GM23338 (cell line): ENCODE results near the gene B3GNT9. TPM values are rescaled to one million over a fixed set of nuclear protein-coding genes. Genes with fewer than 3 reads are reported as not detected.

Source experiments
- ATAC-seq: fragments of 200-7000 bp; cut with Tn5 transposase; 3 replicates; pipeline ENCODE4 v1.9.1; 2020
- DNase-seq: peaks from one replicate; pipeline ENCODE4 v3.0.0-alpha.2; 2015; ENCODE audit warnings: low spot score
- H2AFZ ChIP-seq: fragments of 200-600 bp; sonication (generic); 2 replicates; pipeline ENCODE4 v1.8.0; 2016; ENCODE audit warnings: antibody characterized with exemption, mild to moderate bottlenecking, moderate library complexity
- H3F3A ChIP-seq: fragments of 200-600 bp; sonication (generic); replicated peaks from 2 replicates; pipeline ENCODE4 v1.8.0; 2017; ENCODE audit warnings: antibody characterized with exemption, mixed run types, low read depth
- H3K27ac ChIP-seq: fragments of 200-600 bp; sonication (generic); 2 replicates; pipeline ENCODE4 v1.6.1; 2016; ENCODE audit warnings: low read depth
- H3K27me3 ChIP-seq: fragments of 200-600 bp; sonication (generic); 2 replicates; pipeline ENCODE4 v1.8.0; 2016; ENCODE audit warnings: mild to moderate bottlenecking, mixed run types, moderate library complexity; ENCODE audit not compliant: insufficient read depth
- H3K36me3 ChIP-seq: fragments of 200-600 bp; sonication (generic); 2 replicates; pipeline ENCODE4 v1.8.0; 2016; ENCODE audit warnings: mild to moderate bottlenecking; ENCODE audit not compliant: insufficient read depth
- H3K4me1 ChIP-seq: fragments of 200-600 bp; sonication (generic); 2 replicates; pipeline ENCODE4 v1.8.0; 2016; ENCODE audit warnings: mild to moderate bottlenecking, moderate library complexity; ENCODE audit not compliant: insufficient read depth
- H3K4me2 ChIP-seq: fragments of 200-600 bp; sonication (generic); 2 replicates; pipeline ENCODE4 v1.7.1; 2017; ENCODE audit warnings: mixed run types
- H3K4me3 ChIP-seq: fragments of 200-600 bp; sonication (generic); 2 replicates; pipeline ENCODE4 v1.6.1; 2016; ENCODE audit warnings: mixed run types
- H3K79me2 ChIP-seq: fragments of 200-600 bp; sonication (generic); replicated peaks from 2 replicates; pipeline ENCODE4 v1.8.0; 2017; ENCODE audit warnings: mild to moderate bottlenecking; ENCODE audit not compliant: insufficient read depth
- H3K9me2 ChIP-seq: fragments of 200-600 bp; sonication (generic); 2 replicates; pipeline ENCODE4 v1.8.0; 2017; ENCODE audit not compliant: insufficient read depth
- H4K20me1 ChIP-seq: fragments of 200-600 bp; sonication (generic); replicated peaks from 2 replicates; pipeline ENCODE4 v1.8.0; 2017; ENCODE audit warnings: mild to moderate bottlenecking; ENCODE audit not compliant: insufficient read depth
- H3K27ac Mint-ChIP-seq: 2 replicates; pipeline ENCODE4 v1.8.0; 2020; ENCODE audit warnings: inconsistent platforms, mild to moderate bottlenecking, moderate library complexity, mixed read lengths
- H3K27me3 Mint-ChIP-seq: 3 replicates; pipeline ENCODE4 v1.8.0; 2022; ENCODE audit warnings: low read depth, mild to moderate bottlenecking, moderate library complexity, mixed read lengths, inconsistent platforms; ENCODE audit not compliant: insufficient read depth, poor library complexity
- H3K36me3 Mint-ChIP-seq: 3 replicates; pipeline ENCODE4 v1.8.0; 2021; ENCODE audit warnings: low read depth, mild to moderate bottlenecking, inconsistent platforms, moderate library complexity, mixed read lengths
- H3K4me1 Mint-ChIP-seq: 3 replicates; pipeline ENCODE4 v1.8.0; 2020; ENCODE audit warnings: mild to moderate bottlenecking, inconsistent platforms, mixed read lengths
- H3K4me3 Mint-ChIP-seq: 3 replicates; pipeline ENCODE4 v1.8.0; 2021; ENCODE audit warnings: moderate library complexity, mild to moderate bottlenecking, inconsistent platforms, mixed read lengths
- H3K9me3 Mint-ChIP-seq: 3 replicates; pipeline ENCODE4 v1.8.0; 2020; ENCODE audit warnings: moderate library complexity, mild to moderate bottlenecking, inconsistent platforms, mixed read lengths
- CREB1 ChIP-seq: fragments of 250-450 bp; sonication (Bioruptor Pico); IDR thresholded peaks from 2 replicates; pipeline ENCODE4 v1.5.0; 2020; ENCODE audit warnings: low read depth, mild to moderate bottlenecking, moderate library complexity
- EZH2 ChIP-seq: fragments of 200-600 bp; sonication (generic); IDR thresholded peaks from one replicate; pipeline ENCODE4 v1.8.0; 2017; ENCODE audit warnings: antibody characterized with exemption, mild to moderate bottlenecking, low read depth; ENCODE audit not compliant: unreplicated experiment
- EZH2phosphoT487 ChIP-seq: fragments of 200-600 bp; sonication (generic); IDR thresholded peaks from one replicate; pipeline ENCODE4 v1.8.1; 2018; ENCODE audit warnings: antibody characterized with exemption; ENCODE audit not compliant: unreplicated experiment
- JUNB ChIP-seq: IDR thresholded peaks from one replicate; pipeline ENCODE4 v1.6.1; 2016; ENCODE audit warnings: antibody characterized with exemption; ENCODE audit not compliant: unreplicated experiment
- ZNF114 ChIP-seq: fragments of 250-450 bp; sonication (Bioruptor Pico); IDR thresholded peaks from 2 replicates; pipeline ENCODE4 v1.5.0; 2020; ENCODE audit warnings: mild to moderate bottlenecking, moderate library complexity
- ZNF331 ChIP-seq: fragments of 250-450 bp; sonication (Bioruptor Pico); IDR thresholded peaks from 2 replicates; pipeline ENCODE4 v1.5.0; 2020; ENCODE audit warnings: low read depth, mild to moderate bottlenecking, moderate library complexity
- polyA plus RNA-seq: library from polyadenylated mRNA; unstranded; fragments of >200 nt; fragmentation: Nextera tagmentation; extraction: Ambion mirVana; gene quantifications from 2 replicates; pipeline ENCODE4 v1.2.1, GENCODE V29; 2016
- total RNA-seq: library from RNA; depleted of rRNA; stranded (reverse); fragments of >200 nt; shearing (Covaris generic); gene quantifications from 2 replicates; pipeline ENCODE4 v1.2.3, GENCODE V29; 2014
- TF ChIP-seq, protein P1 (sequence below): IDR thresholded peaks from 2 replicates; pipeline ENCODE4 v1.6.1; 2016; ENCODE audit warnings: antibody characterized with exemption
- TF ChIP-seq, protein P2 (sequence below): IDR thresholded peaks from one replicate; pipeline ENCODE4 v1.6.1; 2018; ENCODE audit warnings: antibody characterized with exemption; ENCODE audit not compliant: unreplicated experiment
- TF ChIP-seq, protein P3 (sequence below), 2 experiments: fragments of 200-600 bp in 1 of 2; sonication (generic) in 1 of 2; conservative IDR thresholded peaks; 2 replicates each; pipeline versions ENCODE4 v1.5.1 to v1.6.1; 2016 to 2017; ENCODE audit warnings: antibody characterized with exemption in 2 of 2, low read depth in 2 of 2, mild to moderate bottlenecking in 2 of 2, moderate library complexity in 1 of 2

B3GNT9 gene
- total and polyA plus RNA-seq, 2 experiments from 2014 or later: 0.99 to 7.0 TPM

DNA sequence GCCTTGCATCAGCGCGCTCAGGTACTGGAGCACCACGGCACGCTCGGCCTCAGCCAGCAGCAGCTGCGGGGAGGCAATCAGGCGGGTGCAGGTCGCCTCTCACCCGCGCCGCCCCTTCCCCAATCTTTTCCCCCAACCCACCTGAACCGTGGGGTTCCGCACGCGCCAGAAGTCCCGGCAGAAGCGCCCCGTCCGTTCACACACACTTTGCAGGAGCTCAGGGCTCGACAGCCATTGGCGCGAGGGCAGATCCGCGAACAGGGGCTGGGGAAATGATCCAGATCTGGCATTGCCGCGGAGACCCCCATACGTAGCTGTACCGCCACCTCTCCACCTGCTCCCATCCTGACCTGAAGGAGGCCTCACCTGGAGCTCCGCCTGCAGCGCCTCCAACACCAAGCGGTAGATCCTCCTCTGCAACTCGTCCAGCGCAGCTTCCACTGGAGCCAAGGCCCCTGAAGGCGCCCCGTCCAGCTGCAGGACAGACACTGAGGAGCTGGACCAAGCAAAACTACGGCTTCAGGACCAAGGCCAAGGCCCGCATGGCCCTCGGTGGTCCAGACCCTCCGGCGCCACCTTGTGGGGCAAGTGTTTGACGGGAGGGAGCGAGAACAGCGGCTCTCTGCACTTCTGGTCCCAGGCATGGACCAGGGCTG lies 34.3 kb upstream of the B3GNT9 start:
- H3K27ac Mint-ChIP-seq: peak overlapping the region; percentile 42; the same call in 1 of the 2 replicates
- peak overlapping the region; percentile 63 for H3K4me3 ChIP-seq
- H3K4me1 Mint-ChIP-seq: peaks cover 12% of the 10 kb centered on the region
- H3K79me2 ChIP-seq: peaks cover 10% of the 10 kb centered on the region
- TF ChIP-seq, protein P1, sequence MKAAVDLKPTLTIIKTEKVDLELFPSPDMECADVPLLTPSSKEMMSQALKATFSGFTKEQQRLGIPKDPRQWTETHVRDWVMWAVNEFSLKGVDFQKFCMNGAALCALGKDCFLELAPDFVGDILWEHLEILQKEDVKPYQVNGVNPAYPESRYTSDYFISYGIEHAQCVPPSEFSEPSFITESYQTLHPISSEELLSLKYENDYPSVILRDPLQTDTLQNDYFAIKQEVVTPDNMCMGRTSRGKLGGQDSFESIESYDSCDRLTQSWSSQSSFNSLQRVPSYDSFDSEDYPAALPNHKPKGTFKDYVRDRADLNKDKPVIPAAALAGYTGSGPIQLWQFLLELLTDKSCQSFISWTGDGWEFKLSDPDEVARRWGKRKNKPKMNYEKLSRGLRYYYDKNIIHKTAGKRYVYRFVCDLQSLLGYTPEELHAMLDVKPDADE: no peak
- TF ChIP-seq CREB1 (CRISPR knock-in tag): no peak
- 0 out of 2 replicates have a peak, but pooled peaks have one; percentile 12 for TF ChIP-seq ZNF331 (CRISPR knock-in tag)
- TF ChIP-seq, protein P2, sequence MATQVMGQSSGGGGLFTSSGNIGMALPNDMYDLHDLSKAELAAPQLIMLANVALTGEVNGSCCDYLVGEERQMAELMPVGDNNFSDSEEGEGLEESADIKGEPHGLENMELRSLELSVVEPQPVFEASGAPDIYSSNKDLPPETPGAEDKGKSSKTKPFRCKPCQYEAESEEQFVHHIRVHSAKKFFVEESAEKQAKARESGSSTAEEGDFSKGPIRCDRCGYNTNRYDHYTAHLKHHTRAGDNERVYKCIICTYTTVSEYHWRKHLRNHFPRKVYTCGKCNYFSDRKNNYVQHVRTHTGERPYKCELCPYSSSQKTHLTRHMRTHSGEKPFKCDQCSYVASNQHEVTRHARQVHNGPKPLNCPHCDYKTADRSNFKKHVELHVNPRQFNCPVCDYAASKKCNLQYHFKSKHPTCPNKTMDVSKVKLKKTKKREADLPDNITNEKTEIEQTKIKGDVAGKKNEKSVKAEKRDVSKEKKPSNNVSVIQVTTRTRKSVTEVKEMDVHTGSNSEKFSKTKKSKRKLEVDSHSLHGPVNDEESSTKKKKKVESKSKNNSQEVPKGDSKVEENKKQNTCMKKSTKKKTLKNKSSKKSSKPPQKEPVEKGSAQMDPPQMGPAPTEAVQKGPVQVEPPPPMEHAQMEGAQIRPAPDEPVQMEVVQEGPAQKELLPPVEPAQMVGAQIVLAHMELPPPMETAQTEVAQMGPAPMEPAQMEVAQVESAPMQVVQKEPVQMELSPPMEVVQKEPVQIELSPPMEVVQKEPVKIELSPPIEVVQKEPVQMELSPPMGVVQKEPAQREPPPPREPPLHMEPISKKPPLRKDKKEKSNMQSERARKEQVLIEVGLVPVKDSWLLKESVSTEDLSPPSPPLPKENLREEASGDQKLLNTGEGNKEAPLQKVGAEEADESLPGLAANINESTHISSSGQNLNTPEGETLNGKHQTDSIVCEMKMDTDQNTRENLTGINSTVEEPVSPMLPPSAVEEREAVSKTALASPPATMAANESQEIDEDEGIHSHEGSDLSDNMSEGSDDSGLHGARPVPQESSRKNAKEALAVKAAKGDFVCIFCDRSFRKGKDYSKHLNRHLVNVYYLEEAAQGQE: peak; percentile 97
- TF ChIP-seq, protein P3, sequence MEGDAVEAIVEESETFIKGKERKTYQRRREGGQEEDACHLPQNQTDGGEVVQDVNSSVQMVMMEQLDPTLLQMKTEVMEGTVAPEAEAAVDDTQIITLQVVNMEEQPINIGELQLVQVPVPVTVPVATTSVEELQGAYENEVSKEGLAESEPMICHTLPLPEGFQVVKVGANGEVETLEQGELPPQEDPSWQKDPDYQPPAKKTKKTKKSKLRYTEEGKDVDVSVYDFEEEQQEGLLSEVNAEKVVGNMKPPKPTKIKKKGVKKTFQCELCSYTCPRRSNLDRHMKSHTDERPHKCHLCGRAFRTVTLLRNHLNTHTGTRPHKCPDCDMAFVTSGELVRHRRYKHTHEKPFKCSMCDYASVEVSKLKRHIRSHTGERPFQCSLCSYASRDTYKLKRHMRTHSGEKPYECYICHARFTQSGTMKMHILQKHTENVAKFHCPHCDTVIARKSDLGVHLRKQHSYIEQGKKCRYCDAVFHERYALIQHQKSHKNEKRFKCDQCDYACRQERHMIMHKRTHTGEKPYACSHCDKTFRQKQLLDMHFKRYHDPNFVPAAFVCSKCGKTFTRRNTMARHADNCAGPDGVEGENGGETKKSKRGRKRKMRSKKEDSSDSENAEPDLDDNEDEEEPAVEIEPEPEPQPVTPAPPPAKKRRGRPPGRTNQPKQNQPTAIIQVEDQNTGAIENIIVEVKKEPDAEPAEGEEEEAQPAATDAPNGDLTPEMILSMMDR (conservative IDR thresholded peaks at IDR 0.05; ENCODE audit: low read depth in 2 of 2): peak; percentile 68 to 92
- peaks cover 28% of the 10 kb centered on the region for H3K27me3 ChIP-seq
- peak; percentile 98 for DNase-seq
- no peaks in the 10 kb centered on the region for H3K36me3 ChIP-seq
- H3K27ac ChIP-seq: no peak overlapping the region
- no peaks in the 10 kb centered on the region for H4K20me1 ChIP-seq
- H3K27me3 Mint-ChIP-seq: peaks cover 30% of the 10 kb centered on the region
- peak overlapping the region; percentile 84 for H3K4me3 Mint-ChIP-seq
- ATAC-seq: peak; percentile 67
- H3K9me2 ChIP-seq: no peaks in the 10 kb centered on the region
- H3K9me3 Mint-ChIP-seq: no peaks in the 10 kb centered on the region; the same call in 2 of the 3 replicates
- 0 out of 2 replicates have a peak, but pooled peaks cover 3% of the 10 kb centered on the region for H3F3A ChIP-seq
- peaks cover 14% of the 10 kb centered on the region for H3K4me1 ChIP-seq
- H3K36me3 Mint-ChIP-seq: no peaks in the 10 kb centered on the region
- H3K4me2 ChIP-seq: peak overlapping the region; percentile 97
- H2AFZ ChIP-seq: peak overlapping the region; percentile 94

DNA sequence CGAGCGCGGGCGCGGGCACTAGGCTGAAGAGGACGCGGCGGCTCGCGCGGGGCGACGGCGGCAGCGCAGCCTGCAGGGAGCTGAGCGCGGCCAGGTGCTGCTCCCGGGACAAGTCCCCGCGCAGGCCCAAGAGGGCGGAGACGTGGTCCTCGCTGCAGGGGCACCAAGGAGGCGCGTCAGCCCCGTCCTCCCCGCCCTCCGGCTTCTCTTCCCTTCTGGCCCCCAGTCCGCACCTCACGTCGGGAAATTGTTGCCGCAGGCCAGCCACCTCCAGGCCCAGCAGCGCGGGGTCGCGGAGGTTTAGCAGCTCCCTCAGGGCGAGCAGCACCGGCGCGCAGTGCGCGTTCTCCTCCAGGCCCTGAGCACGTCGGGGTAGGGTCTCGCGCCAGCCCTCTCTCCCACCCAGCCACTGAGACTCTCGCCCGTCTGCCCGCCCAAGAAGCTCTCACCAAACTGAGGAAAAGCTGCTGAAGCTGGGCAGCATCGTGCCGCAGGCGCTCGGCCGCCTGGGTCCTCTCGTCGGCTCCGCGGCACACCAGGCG lies 33.7 kb upstream of the B3GNT9 start:
- ATAC-seq: peak; percentile 21
- peak overlapping the region; percentile 63 for H3K4me3 ChIP-seq

More for the DNA sequence above, 33.7 kb upstream of the B3GNT9 start:
- DNase-seq: no peak
- Mint-ChIP-seq H3K4me3 (peak overlapping the region; percentile 84), H3K27me3 (peaks cover 30% of the 10 kb centered on the region), H3K27ac (no peak overlapping the region), H3K4me1 (peaks cover 12% of the 10 kb centered on the region), H3K9me3 (no peaks in the 10 kb centered on the region; the same call in 2 of the 3 replicates), H3K36me3 (no peaks in the 10 kb centered on the region)
- Histone ChIP-seq H3K9me2 (no peaks in the 10 kb centered on the region), H3K36me3 (no peaks in the 10 kb centered on the region), H3K4me2 (peak overlapping the region; percentile 97), H3K79me2 (peaks cover 10% of the 10 kb centered on the region), H4K20me1 (no peaks in the 10 kb centered on the region), H3K27me3 (peaks cover 28% of the 10 kb centered on the region), H3K4me1 (peaks cover 14% of the 10 kb centered on the region), H3K27ac (no peak overlapping the region), H2AFZ (peak overlapping the region; percentile 94), H3F3A (0 out of 2 replicates have a peak, but pooled peaks cover 3% of the 10 kb centered on the region)
- TF ChIP-seq EZH2: peak; percentile 18
- no peak for TF ChIP-seq EZH2phosphoT487
- TF ChIP-seq ZNF114 (CRISPR knock-in tag): no peak
- TF ChIP-seq JUNB: no peak
